ENCODE measurements around the gene ANAPC5.
"Not testable (repeated sequence)": the region's sequence is repeated elsewhere in the genome, so short reads cannot be mapped to it uniquely, and the experiment has no call there.

ANAPC5 gene

GRCh38 chr12:121391619-121392324 lies 39.6 kb upstream of the ANAPC5 start:
- H3K36me3 ChIP-seq (ENCODE audit: insufficient read depth, insufficient read length, low read length) = no peaks in the 10 kb centered on the region
- TF ChIP-seq SUZ12 (IDR thresholded peaks at IDR 0.05; ENCODE audit: extremely low read depth, insufficient read depth, insufficient read length) (no peak), ZNF274 (IDR thresholded peaks at IDR 0.05; ENCODE audit: low read depth, low read length) (no peak), YY1 (IDR thresholded peaks at IDR 0.05; ENCODE audit: insufficient read depth, insufficient read length) (no peak)
- no peaks in the 10 kb centered on the region for H3K27me3 ChIP-seq (ENCODE audit: insufficient read depth, insufficient read length)
- no peak for DNase-seq (ENCODE audit: low read depth, low spot score)
- peaks cover 5% of the 10 kb centered on the region for H3K4me1 ChIP-seq (ENCODE audit: insufficient read depth, insufficient read length)
- no peaks in the 10 kb centered on the region for H3K9me3 ChIP-seq (ENCODE audit: insufficient read depth, low read length)
- H3K4me3 ChIP-seq (ENCODE audit: insufficient read length, low read depth) = no peak overlapping the region
- H3K9ac ChIP-seq (ENCODE audit: insufficient read length, low read depth) = no peak overlapping the region

DNA sequence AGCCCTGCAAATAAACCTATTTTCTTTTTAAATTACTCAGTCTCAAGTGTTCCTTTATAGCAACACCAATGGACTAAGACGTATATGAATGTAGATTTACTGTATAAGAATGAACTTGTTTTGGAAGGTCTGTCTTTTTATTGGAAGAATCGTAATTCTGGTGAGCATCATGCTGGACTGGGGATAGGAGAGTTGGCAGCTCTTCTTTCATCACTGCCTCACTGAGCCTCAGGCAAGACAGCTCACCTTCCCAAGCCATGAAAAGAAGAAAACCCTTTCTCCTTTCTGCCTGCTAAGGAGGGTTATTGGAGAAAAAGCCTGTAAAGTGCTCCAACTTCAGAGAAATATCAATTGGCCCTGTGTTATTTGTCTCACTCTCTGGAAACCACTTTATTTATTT lies 38.6 kb upstream of the ANAPC5 start:
- H3K4me1 ChIP-seq (ENCODE audit: insufficient read depth, insufficient read length) = peaks cover 5% of the 10 kb centered on the region
- no peaks in the 10 kb centered on the region for H3K36me3 ChIP-seq (ENCODE audit: insufficient read depth, insufficient read length, low read length)
- H3K27me3 ChIP-seq (ENCODE audit: insufficient read depth, insufficient read length) = no peaks in the 10 kb centered on the region
- no peak overlapping the region for H3K9ac ChIP-seq (ENCODE audit: insufficient read length, low read depth)
- H3K4me3 ChIP-seq (ENCODE audit: insufficient read length, low read depth) = no peak overlapping the region
- no peak for DNase-seq (ENCODE audit: low read depth, low spot score)
- no peak for TF ChIP-seq ZNF274 (IDR thresholded peaks at IDR 0.05; ENCODE audit: low read depth, low read length)
- TF ChIP-seq YY1 (IDR thresholded peaks at IDR 0.05; ENCODE audit: insufficient read depth, insufficient read length) = no peak
- no peak for TF ChIP-seq SUZ12 (IDR thresholded peaks at IDR 0.05; ENCODE audit: extremely low read depth, insufficient read depth, insufficient read length)
- no peaks in the 10 kb centered on the region for H3K9me3 ChIP-seq (ENCODE audit: insufficient read depth, low read length)

DNA sequence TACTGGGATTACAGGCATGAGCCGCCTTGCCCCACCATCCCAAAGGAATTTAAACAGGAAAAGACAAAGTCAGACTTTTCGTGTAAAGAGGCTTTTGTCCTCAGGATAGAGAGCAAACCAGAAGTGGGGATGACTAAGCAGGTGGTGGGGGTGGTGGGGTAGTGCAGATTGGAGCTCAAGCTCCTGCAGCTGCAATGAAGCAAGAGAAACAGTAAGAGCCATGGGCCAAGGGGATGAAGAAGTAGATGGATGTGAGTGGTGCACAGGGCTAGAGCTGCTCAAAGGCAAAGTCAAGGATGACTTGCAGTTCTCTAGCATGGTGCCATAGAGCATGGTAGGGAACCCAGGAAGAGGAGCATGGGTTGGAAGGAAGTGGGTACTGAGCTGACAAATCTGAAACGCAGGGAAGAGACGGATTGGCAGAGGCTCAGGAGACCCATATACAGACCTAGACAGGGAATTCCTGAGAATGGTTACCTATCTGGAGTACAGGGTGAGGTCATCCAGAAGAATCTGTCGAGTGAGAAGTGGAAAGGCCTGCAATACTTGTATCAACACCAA lies 36.3 kb upstream of the ANAPC5 start:
- no peak overlapping the region for H3K4me3 ChIP-seq (ENCODE audit: insufficient read length, low read depth)
- TF ChIP-seq YY1 (IDR thresholded peaks at IDR 0.05; ENCODE audit: insufficient read depth, insufficient read length) (no peak), SUZ12 (IDR thresholded peaks at IDR 0.05; ENCODE audit: extremely low read depth, insufficient read depth, insufficient read length) (no peak), ZNF274 (IDR thresholded peaks at IDR 0.05; ENCODE audit: low read depth, low read length) (no peak)
- DNase-seq (ENCODE audit: low read depth, low spot score) = peak; percentile 8
- H3K9me3 ChIP-seq (ENCODE audit: insufficient read depth, low read length) = no peaks in the 10 kb centered on the region
- H3K27me3 ChIP-seq (ENCODE audit: insufficient read depth, insufficient read length) = no peaks in the 10 kb centered on the region
- H3K9ac ChIP-seq (ENCODE audit: insufficient read length, low read depth) = no peak overlapping the region
- no peaks in the 10 kb centered on the region for H3K36me3 ChIP-seq (ENCODE audit: insufficient read depth, insufficient read length, low read length)
- peaks cover 5% of the 10 kb centered on the region for H3K4me1 ChIP-seq (ENCODE audit: insufficient read depth, insufficient read length)

DNA sequence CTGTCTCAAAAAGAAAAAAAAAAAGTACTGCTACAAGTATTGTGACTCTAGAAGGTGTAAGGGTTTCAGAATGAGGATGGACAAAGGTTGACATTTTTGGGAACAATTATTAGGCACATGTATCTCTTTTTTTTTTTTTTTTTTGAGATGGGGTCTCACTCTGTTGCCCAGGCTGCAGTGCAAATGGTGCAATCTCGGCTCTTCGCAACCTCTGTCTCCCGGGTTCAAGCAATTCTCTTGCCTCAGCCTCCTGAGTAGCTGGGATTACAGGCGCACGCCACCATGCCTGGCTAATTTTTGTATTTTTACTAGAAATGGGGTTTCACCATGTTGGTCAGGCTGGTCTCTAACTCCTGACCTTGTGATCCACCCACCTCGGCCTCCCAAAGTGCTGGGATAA lies 32.7 kb upstream of the ANAPC5 start:
- H3K36me3 ChIP-seq (ENCODE audit: insufficient read depth, insufficient read length, low read length); H3K4me3 ChIP-seq (ENCODE audit: insufficient read length, low read depth); H3K9ac ChIP-seq (ENCODE audit: insufficient read length, low read depth); H3K9me3 ChIP-seq (ENCODE audit: insufficient read depth, low read length); H3K27me3 ChIP-seq (ENCODE audit: insufficient read depth, insufficient read length); H3K4me1 ChIP-seq (ENCODE audit: insufficient read depth, insufficient read length); DNase-seq (ENCODE audit: low read depth, low spot score): not testable (repeated sequence)

DNA sequence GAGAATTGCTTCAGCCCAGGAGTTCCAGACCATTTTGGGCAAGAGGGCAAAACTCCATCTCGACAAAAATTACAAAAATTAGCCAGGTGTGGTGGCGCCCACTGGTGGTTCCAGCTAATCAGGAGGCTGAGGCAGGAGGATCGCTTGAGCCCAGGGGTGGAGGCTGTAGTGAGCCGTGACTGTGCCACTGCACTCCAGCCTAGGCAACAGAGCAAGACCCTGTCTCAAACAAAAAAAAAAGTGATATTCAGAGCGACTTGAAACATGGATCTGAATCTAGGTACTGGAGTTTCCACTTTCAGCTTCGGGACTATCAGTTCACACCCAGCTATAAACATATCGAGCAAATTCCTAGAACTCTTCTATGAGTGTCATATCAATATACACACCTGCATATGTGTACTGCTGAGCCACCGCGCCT lies 31.4 kb upstream of the ANAPC5 start:
- H3K4me1 ChIP-seq (ENCODE audit: insufficient read depth, insufficient read length) = peaks cover 5% of the 10 kb centered on the region
- H3K36me3 ChIP-seq (ENCODE audit: insufficient read depth, insufficient read length, low read length) = no peaks in the 10 kb centered on the region
- no peak overlapping the region for H3K4me3 ChIP-seq (ENCODE audit: insufficient read length, low read depth)
- DNase-seq (ENCODE audit: low read depth, low spot score) = no peak
- H3K9ac ChIP-seq (ENCODE audit: insufficient read length, low read depth) = no peak overlapping the region
- no peaks in the 10 kb centered on the region for H3K9me3 ChIP-seq (ENCODE audit: insufficient read depth, low read length)
- H3K27me3 ChIP-seq (ENCODE audit: insufficient read depth, insufficient read length) = no peaks in the 10 kb centered on the region
- no peak for TF ChIP-seq SUZ12 (IDR thresholded peaks at IDR 0.05; ENCODE audit: extremely low read depth, insufficient read depth, insufficient read length)
- TF ChIP-seq ZNF274 (IDR thresholded peaks at IDR 0.05; ENCODE audit: low read depth, low read length) = no peak
- no peak for TF ChIP-seq YY1 (IDR thresholded peaks at IDR 0.05; ENCODE audit: insufficient read depth, insufficient read length)

DNA sequence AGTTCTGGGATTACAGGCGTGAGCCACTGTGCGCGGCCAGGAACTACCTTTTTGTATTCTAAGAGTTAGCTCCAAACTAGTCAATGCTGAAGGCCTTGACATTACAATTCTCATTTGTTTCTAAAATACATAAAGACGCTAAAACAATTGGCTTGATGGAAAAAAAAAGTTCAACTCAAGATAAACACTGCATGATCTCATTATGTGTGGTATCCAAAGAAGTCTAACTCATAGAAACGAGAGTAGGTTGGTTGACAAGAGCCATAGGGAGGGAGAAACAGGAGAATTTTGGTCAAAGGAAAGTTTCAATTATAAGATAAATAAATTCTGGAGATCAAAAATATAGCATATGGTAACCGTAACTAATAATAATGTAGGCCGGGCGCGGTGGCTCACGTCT lies 27.7 kb upstream of the ANAPC5 start:
- no peaks in the 10 kb centered on the region for H3K27me3 ChIP-seq (ENCODE audit: insufficient read depth, insufficient read length)
- no peak overlapping the region for H3K4me3 ChIP-seq (ENCODE audit: insufficient read length, low read depth)
- H3K4me1 ChIP-seq (ENCODE audit: insufficient read depth, insufficient read length) = no peaks in the 10 kb centered on the region
- H3K9ac ChIP-seq (ENCODE audit: insufficient read length, low read depth) = no peak overlapping the region
- no peaks in the 10 kb centered on the region for H3K36me3 ChIP-seq (ENCODE audit: insufficient read depth, insufficient read length, low read length)
- H3K9me3 ChIP-seq (ENCODE audit: insufficient read depth, low read length) = 0 out of 2 replicates have a peak, but pooled peaks cover 6% of the 10 kb centered on the region
- no peak for TF ChIP-seq YY1 (IDR thresholded peaks at IDR 0.05; ENCODE audit: insufficient read depth, insufficient read length)
- TF ChIP-seq ZNF274 (IDR thresholded peaks at IDR 0.05; ENCODE audit: low read depth, low read length) = no peak
- TF ChIP-seq SUZ12 (IDR thresholded peaks at IDR 0.05; ENCODE audit: extremely low read depth, insufficient read depth, insufficient read length) = no peak
- DNase-seq (ENCODE audit: low read depth, low spot score) = no peak

GRCh38 chr12:121378736-121379135 lies 26.5 kb upstream of the ANAPC5 start:
- DNase-seq (ENCODE audit: low read depth, low spot score) = no peak
- Histone ChIP-seq H3K9me3 (ENCODE audit: insufficient read depth, low read length) (peaks cover 13% of the 10 kb centered on the region; the same call in 1 of the 2 replicates), H3K36me3 (ENCODE audit: insufficient read depth, insufficient read length, low read length) (no peaks in the 10 kb centered on the region), H3K9ac (ENCODE audit: insufficient read length, low read depth) (no peak overlapping the region), H3K4me1 (ENCODE audit: insufficient read depth, insufficient read length) (no peaks in the 10 kb centered on the region), H3K4me3 (ENCODE audit: insufficient read length, low read depth) (no peak overlapping the region), H3K27me3 (ENCODE audit: insufficient read depth, insufficient read length) (no peaks in the 10 kb centered on the region)
- TF ChIP-seq YY1 (IDR thresholded peaks at IDR 0.05; ENCODE audit: insufficient read depth, insufficient read length) = no peak

All from NT2/D1 (cell line).